Nephron progenitor cell (in vitro differentiated cells): ENCODE data around the gene TEAD1.

Source experiments
- DNase-seq: peaks from one replicate; pipeline ENCODE4 v3.0.0; 2021
- H3K27ac Mint-ChIP-seq: 2 replicates; pipeline ENCODE4 v1.8.0; 2021; ENCODE audit warnings: mild to moderate bottlenecking, moderate library complexity, mixed read lengths
- H3K27me3 Mint-ChIP-seq: 2 replicates; pipeline ENCODE4 v1.8.0; 2021; ENCODE audit warnings: mild to moderate bottlenecking, low read depth, mixed read lengths; ENCODE audit not compliant: poor library complexity
- H3K36me3 Mint-ChIP-seq: 2 replicates; pipeline ENCODE4 v1.8.0; 2021; ENCODE audit warnings: low read depth, mixed read lengths
- H3K4me1 Mint-ChIP-seq: 2 replicates; pipeline ENCODE4 v1.8.0; 2021; ENCODE audit warnings: mixed read lengths
- H3K4me3 Mint-ChIP-seq: 2 replicates; pipeline ENCODE4 v1.8.0; 2021; ENCODE audit warnings: mild to moderate bottlenecking, moderate library complexity, mixed read lengths
- H3K9me3 Mint-ChIP-seq: 2 replicates; pipeline ENCODE4 v1.8.0; 2021; ENCODE audit warnings: mild to moderate bottlenecking, moderate library complexity, mixed read lengths
- CTCF ChIP-seq: fragments of 200-600 bp; sonication (generic); IDR thresholded peaks from 2 replicates; pipeline ENCODE4 v1.5.0; 2021; ENCODE audit warnings: antibody characterized with exemption

TEAD1 gene

GRCh38 chr11:12811861-12812260 lies 137.6 kb downstream of the TEAD1 start:
- Mint-ChIP-seq H3K4me3 (no peak overlapping the region), H3K27ac (peak overlapping the region; percentile 3), H3K27me3 (no peaks in the 10 kb centered on the region), H3K36me3 (peaks cover 7% of the 10 kb centered on the region), H3K4me1 (peaks cover 85% of the 10 kb centered on the region), H3K9me3 (no peaks in the 10 kb centered on the region)
- TF ChIP-seq CTCF: no peak
- no peak for DNase-seq

GRCh38 chr11:12812849-12813248 lies 138.6 kb downstream of the TEAD1 start:
- H3K9me3 Mint-ChIP-seq: no peaks in the 10 kb centered on the region
- H3K4me3 Mint-ChIP-seq: peak overlapping the region; percentile 4
- DNase-seq: no peak
- no peak for TF ChIP-seq CTCF
- H3K27me3 Mint-ChIP-seq: no peaks in the 10 kb centered on the region
- H3K27ac Mint-ChIP-seq: peak overlapping the region; percentile 96
- peaks cover 88% of the 10 kb centered on the region for H3K4me1 Mint-ChIP-seq
- H3K36me3 Mint-ChIP-seq: peaks cover 13% of the 10 kb centered on the region

GRCh38 chr11:12813371-12814225 lies 139.4 kb downstream of the TEAD1 start:
- H3K4me1 Mint-ChIP-seq: peaks cover 96% of the 10 kb centered on the region
- H3K9me3 Mint-ChIP-seq: no peaks in the 10 kb centered on the region
- H3K36me3 Mint-ChIP-seq: peaks cover 16% of the 10 kb centered on the region
- no peak for TF ChIP-seq CTCF
- H3K4me3 Mint-ChIP-seq: no peak overlapping the region
- no peak for DNase-seq
- peak overlapping the region; percentile 98 for H3K27ac Mint-ChIP-seq
- H3K27me3 Mint-ChIP-seq: no peaks in the 10 kb centered on the region

GRCh38 chr11:12815129-12815480 lies 140.9 kb downstream of the TEAD1 start:
- peaks cover 20% of the 10 kb centered on the region for H3K36me3 Mint-ChIP-seq

GRCh38 chr11:12815931-12816494 lies 141.8 kb downstream of the TEAD1 start:
- Mint-ChIP-seq H3K4me3 (no peak overlapping the region), H3K36me3 (peaks cover 25% of the 10 kb centered on the region), H3K9me3 (no peaks in the 10 kb centered on the region), H3K27me3 (no peaks in the 10 kb centered on the region), H3K4me1 (peaks cover 73% of the 10 kb centered on the region), H3K27ac (peak overlapping the region; percentile 68)
- no peak for DNase-seq
- no peak for TF ChIP-seq CTCF

More at GRCh38 chr11:12815129-12815480, 140.9 kb downstream of the TEAD1 start:
- DNase-seq: no peak
- no peaks in the 10 kb centered on the region for H3K27me3 Mint-ChIP-seq
- H3K9me3 Mint-ChIP-seq: no peaks in the 10 kb centered on the region
- peak overlapping the region; percentile 98 for H3K27ac Mint-ChIP-seq
- no peak for TF ChIP-seq CTCF
- peaks cover 82% of the 10 kb centered on the region for H3K4me1 Mint-ChIP-seq
- H3K4me3 Mint-ChIP-seq: no peak overlapping the region
